ENCODE results near the gene CST11.
A peak's percentile ranks its signal among the peaks of the same experiment; 100 is the strongest.

CST11 gene

DNA sequence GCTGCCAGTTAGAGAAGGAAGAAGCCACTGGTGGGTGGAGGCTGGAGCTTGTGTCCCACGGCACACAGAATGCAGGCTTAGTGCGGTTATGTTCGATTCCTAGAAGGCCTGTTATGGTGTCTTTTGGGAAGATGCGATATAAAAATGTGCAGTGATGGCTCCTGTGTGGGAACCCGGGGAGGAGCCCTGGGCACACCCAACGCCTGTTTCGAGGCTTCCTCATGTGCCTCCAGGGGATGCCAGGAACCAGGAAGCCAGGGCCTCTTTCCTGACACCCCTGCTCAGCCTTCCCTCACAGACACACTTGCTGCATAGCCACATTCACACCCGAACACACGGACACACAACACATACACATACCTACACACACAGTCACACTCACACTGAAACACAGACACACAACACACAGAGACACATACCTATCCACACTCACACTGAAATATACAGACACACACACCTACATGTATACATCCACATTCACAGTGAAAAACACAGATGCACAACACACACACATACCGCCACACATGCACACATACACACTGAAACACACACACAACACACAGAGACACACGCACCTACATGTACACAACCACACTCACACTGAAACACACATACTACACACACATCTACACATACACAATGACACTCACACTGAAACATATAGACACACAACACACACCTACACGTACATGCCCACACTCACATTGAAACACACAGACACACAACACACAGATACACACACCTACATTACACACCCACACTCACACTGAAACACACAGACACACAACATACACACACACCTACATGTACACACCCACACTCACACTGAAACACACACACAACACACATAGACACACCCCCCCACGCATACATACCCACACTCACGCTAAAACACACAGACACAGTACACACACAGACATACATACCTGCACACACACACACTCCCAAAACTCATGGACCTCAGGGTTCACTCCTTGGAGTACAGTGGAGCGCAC lies 1.2 kb upstream of the CST11 start:
- no peak for DNase-seq

- DNase-seq: no peak
These were observed 654 bp downstream of the CST11 start for GRCh38 chr20:23451956-23452487.

GRCh38 chr20:23450877-23451276 lies 1.8 kb downstream of the CST11 start:
- DNase-seq: no peak

DNA sequence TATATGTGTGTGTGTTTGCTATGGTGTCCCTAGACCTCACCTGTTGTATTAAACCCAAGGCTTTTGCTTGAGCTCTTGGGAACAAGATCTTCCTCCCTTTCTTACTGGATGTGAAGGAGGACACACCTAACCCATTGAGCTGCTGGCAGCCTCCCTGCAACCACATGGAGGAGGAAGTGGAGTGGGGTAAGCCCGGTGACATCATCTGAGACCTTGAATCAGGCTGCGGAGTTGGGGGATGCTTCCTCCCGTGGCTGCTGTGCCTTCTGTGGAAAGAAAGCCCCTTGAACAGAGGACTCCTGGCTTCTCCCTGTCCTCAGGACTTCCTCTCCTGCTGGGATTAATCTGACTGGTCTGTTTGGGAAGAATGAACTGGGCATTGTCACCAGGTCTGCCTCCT lies 3.3 kb downstream of the CST11 start:
- DNase-seq: no peak

- DNase-seq: no peak
These were observed 4.5 kb downstream of the CST11 start for GRCh38 chr20:23448167-23448566.

DNA sequence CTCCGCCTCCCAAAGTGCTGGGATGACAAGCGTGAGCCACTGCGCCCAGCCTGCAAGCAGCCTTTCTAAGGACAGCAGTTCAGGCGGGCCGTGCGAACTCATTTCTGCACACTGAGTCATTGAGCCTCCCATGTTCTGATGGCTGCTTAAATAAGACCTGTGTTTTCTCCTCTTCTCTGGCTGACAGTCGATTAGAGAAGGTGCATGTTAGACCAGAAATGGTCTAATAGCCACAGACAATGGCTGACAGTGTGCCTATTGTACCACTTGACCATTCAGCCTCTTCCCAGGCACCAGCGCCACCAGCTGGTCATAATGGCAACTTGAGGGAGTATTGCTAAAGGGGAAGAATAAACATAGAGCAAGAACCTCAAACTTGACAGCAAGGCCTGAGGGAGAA lies 6.2 kb downstream of the CST11 start:
- no peak for DNase-seq

- DNase-seq: no peak
These were observed 7.0 kb downstream of the CST11 start for GRCh38 chr20:23445596-23446217.

- no peak for DNase-seq
These were observed 7.8 kb downstream of the CST11 start for GRCh38 chr20:23444859-23445258.

DNA sequence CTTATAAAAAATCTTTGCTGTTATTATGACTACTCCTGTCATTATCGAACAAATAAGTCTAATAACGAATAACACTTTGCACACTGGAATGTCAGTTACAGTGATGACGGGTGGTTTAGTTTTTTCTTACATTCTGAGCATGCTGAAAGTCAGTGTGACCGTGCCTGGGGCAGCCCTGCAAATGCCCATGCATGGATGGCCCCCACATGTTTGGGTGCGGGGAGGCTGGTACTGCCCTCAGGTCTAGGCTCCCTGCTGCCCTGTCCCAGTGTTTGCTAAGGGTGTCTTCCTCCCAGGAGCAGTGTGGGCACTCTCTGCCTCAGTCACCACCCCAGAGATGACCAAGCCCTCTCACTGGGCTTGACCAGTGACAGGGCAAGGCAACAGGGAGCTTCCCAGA lies 10.2 kb downstream of the CST11 start:
- no peak for DNase-seq

DNA sequence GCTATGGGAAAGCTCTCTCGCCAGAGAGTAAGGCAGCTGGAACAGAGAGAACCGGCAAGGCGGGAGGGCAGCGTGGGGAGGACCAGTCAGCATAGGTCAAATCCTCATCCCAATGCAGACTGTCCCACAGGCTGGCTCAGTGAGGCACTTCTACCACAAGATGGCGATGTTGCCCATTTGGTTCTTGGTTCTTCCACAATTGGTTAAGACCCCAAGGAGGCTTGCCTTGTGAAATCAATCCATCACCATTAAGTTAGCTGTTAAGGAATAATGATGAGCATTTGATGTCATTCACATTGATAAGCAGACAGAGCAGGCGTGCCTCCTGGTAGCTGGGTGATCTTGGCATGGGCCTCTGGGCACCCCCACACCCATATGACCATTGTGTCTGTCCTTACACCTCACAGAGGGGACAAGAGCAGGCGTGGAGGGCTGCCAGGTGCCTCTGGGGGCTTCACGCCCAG lies 10.8 kb downstream of the CST11 start:
- DNase-seq: peak; percentile 34

DNA sequence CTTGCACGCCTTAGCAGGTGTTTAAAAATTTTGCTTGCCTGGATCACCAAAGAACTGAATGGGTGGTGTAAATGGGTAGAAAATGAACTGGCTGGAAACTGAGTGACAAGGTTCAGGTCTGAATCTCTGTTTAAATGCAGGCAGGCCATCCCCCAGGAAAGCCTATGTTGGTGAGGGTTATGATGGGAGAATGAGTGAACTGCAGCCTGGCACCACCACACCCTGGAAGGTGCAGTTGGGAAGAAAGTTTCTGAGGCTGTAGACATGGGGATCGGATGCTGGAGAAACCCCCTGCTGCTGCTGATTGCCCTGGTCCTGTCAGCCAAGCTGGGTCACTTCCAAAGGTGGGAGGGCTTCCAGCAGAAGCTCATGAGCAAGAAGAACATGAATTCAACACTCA lies 12.7 kb downstream of the CST11 start:
- no peak for DNase-seq

DNA sequence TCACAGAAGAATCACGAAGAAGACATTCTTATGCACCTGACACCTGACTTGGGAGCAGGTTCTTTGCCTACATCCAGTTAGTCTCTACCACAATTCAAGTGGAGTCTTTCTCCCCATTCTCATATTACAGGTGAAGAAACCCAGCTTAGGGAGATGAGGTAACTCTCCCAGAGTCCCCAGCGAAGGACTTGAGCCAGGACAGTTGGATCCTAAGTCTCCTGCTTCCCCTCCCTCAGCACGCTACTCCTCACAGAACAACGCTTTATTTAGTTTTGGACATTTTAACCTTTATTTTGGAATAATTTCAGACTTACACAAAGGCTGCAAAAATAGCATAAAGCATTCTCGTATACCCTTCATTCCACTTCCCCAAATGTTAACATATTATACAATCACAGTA lies 14.0 kb downstream of the CST11 start:
- no peak for DNase-seq

DNA sequence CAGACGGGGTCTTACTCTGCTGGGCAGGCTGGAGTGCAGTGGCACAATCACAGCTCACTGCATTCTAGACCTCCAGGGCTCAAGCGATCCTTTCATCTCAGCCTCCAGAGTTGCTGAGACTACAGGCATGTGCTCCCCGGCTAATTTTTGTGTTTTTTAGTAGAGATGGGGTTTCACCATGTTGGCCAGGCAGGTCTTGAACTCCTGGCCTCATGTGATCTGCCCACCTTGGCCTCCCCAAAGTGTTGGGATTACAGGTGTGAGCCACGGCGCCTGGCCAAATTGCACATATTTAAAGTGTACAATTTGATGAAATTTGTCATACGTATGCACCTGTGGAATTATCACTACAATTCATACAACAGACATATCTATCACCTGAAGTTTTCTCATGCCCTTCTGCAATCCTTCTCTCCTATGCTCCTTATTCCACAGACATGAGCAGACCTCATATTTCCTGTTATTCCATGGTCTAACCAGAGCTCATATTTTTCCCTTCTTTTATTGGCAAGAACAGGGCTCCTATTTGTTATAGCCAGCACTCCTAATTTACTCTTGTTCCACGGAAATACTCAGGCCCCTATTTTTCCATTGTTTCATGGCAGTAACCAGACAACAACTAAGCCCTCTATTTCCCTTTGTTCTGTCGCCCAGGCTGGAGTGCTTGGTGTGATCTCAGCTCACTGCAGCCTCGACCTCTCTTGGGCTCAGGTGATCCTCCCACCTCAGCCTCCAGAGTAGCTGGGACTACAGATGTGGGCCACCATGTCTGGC lies 15.4 kb downstream of the CST11 start:
- DNase-seq: no peak

GRCh38 chr20:23436681-23437080 lies 16.0 kb downstream of the CST11 start:
- DNase-seq: no peak

GRCh38 chr20:23435626-23436539 lies 16.8 kb downstream of the CST11 start:
- peak; percentile 63 for DNase-seq

DNA sequence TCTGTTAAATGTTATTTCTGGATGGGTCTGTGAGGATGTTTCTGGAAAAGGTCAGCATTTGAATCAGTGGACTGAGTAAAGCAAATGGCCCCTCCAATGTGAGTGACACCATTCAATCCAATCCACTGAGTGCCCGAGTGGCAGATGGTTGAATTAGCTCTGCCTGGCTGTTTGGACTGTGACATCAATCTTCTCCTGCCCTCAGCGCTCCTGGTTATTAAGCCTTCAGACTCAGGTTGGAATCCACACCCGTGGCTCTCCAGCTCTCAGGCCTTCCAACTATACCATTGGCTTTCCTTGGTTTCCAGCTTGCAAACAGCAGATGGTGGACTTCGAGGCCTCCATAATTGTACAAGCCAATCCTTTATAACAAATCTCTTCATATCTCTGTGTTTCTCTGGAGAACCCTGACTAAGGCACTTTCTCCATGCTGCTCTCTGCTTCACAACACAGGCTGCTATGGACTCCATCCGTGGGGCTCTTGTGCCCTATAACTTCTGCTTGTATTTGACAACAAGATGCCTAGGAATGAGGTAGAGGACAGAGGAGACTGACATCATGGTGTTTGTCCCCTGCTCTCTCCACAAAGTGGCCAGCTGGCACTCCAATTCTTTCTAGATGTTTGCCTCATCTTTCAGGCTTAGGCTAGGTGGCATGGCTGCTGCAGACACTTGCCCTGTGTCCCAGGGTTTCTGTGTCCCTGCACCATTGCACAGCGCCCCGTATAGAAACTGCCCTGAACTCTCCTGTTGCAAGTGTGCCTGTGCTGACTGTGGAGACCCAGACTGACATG lies 18.0 kb downstream of the CST11 start:
- DNase-seq: no peak

DNA sequence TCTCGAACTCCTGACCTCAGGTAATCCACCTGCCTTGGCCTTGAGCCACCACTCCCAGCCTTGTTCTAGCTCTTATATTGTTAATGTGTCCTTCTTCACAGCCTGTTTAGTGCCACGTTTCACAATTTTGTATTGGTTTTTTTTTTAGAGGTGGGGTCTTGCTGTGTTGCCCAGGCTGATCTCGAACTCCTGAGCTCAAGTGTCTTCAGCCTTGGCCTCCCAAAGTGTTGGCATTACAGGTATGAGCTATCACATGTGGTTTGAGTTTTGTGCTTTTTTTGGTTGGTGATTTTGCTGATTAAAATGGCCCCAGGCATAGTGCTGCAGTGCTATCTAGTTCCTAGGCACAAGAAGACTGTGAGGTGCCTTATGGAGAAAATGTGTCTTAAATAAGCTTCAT lies 19.0 kb downstream of the CST11 start:
- no peak for DNase-seq

- DNase-seq: no peak
These were observed 27.5 kb downstream of the CST11 start for GRCh38 chr20:23425129-23425528.

- DNase-seq: peak; percentile 83
These were observed 31.4 kb downstream of the CST11 start, which contains the start of gene NAPB for GRCh38 chr20:23420943-23421931. NAPB (minus strand) TSS chr20:23421488; CDS start chr20:23421402, 86 bp downstream.
